Nucleus accumbens (tissue), 56 donors: ENCODE data around the gene CCNB2.
A peak's percentile ranks its signal among the peaks of the same experiment; 100 is the strongest.

Experiments
- DNase-seq, 56 donors: peaks; one replicate each; lab custom pipeline; 2025; lab: John Stamatoyannopoulos, UW

The CCNB2 gene

DNA sequence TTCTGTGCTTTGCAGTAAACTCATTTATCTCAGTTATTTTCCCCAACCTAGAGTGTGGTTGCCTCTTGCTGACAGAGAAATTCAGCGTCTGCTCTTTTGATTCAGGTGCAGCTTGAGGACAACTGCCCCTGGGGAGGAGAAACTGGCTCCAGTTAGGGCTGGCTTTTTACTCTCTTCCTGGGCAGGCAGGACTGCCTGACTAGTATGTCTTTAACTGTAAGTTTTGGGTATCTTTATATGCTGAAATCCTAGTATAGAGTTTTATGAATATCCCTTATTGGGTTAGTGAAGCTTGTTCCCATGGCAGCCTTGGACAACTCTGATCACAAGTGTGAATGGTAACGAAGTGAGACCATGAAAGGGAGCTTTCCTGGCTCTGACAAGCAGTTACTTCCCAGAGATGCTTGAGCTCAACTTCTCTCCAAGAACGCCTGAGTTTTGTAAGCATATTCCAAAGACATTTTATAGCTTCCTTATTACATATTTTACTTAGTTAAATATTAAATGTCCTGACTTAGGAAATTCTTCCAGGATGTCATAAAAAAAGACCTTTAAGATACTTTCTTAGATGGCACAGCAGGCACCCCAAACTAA is 27.1 kb downstream of the CCNB2 start:
- no peak for DNase-seq

DNA sequence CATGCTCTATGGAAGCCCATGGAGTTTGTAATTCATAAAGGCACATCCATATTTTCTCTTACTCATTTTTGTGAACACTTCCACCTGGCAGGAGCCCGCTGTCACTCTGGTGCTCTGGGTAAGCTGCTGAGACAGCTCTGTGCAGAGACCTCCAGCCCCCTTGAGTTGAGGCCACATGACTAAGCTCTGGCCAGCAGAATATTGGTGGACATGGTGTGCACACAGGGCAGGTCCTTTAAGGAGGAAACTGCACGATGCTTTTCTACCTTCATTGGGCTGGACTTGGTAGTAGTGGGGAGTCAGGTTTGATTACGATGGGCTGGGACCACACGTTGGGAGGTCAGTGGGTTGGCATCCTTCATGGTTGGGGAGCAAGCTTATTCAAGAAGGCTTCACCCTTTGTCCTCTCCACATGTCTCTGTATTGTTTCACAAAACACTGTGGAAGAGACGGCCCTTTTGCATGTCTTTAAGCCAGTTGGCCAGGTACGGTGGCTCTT is 29.0 kb downstream of the CCNB2 start:
- no peak for DNase-seq

DNA sequence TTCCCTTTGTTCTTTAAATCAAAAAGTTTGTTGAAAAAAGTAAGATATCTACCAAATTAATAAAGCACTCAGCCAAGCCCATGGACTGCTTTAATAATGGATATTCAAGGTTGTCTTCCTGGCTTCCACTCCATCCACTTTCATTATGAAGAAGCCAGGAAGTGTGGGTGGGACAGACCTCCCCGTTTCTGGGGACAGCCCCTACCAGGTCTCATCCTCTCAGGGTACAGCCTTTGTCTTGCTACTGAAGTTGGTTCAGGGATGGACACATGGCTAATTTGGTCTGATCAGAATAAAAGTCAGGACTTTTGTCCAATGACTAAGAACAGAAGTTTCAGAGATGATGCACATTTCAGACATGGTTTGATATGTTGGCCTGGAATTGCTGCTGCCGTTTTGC is 32.6 kb downstream of the CCNB2 start:
- DNase-seq: no peak

DNA sequence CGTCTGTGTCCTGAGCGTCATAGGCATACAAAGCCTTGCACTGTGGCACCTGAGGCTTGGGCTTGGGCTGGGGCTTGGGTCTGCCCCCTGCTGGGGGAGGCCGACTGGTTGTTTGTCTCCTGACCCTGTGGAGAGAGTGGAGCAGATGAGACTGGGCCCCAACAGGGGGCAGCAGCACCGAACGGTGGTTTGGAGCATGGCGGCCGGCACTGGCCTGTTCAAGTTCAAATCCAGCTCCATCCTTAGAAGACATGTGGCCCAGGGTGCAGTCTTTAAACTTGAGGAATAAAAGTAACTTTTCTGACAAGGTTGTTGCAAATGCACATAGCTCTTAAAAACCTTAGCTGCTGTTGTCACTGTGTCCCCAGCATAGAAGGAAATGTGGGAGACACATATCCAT is 33.3 kb downstream of the CCNB2 start:
- DNase-seq: peak in 4 of 56 donors; percentile 5 to 24 (median 14)

DNA sequence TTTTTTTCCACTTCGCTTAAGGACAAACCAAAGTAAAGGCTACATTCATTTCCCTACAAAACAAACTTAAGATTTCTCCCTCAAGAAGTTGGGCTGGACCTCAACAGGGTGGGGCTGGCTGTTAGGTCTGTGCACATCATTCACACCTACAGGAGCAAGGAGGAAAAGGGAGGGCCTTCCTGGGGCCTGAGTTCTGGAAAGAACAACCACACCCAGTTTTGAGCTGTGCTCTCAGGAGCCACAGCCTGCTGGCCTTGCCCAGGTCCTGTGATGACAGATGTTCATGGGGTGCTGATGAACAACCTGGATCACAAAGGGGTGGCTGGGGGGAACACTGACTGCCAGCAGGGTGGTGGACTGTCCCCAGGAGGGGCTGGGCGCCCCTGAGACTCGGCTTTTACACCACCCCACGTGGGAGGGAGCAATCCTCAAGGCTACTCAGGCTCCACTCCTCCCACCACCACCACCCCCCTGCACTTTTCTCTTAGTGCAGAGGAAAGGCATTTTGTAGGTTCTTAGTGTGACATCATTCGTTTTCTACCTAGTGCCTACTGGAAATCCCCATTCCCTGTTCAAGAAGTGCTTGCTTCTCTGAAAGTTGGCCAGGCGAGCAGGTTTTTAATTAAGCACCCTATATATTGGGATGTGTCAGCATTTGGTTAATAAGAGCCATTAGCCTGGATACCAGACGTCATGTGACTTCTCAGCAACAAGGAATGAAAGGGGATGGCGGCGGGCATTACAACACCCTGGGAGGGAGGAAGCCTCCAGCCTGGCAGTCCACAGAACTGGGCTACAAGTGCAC is 35.7 kb downstream of the CCNB2 start:
- peak in 1 of 56 donors; percentile 23 for DNase-seq

DNA sequence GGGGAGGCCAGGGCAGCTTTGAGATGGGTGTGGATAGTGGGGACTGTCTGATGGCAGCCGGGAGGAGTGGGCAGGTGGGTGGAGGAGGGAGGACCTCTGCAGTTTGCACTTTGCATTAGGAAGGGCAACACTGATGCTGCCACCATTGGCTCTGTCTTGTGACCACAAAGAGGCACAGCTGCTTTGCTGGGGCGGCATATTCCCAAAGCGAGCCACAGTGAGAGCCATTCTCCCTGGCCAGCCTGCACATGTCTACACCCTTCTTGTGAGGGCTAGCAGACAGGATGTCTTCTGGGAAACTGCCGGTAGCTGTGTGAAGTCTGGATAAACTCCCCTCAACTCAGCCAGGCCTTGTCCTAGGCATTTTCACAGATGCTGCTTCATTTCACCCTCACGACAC is 38.3 kb downstream of the CCNB2 start:
- no peak for DNase-seq

DNA sequence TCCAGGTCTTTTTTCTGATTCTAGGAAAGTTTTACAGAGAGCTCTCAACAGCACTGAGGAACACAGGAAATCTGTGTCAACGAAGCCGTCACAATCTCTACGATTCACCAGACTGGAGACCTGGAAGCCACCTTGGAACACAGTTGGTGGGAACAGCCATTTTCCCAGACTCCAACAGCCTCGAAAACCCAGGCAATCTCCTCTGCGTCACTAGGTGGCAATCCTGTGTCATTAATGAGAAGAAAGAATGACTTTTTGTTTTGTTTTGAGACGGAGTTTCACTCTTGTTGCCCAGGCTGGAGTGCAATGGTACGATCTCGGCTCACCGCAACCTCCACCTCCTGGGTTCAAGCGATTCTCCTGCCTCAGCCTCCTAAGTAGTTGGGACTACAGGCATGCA is 39.6 kb downstream of the CCNB2 start:
- peak in 4 of 56 donors; percentile 8 to 35 (median 27) for DNase-seq

DNA sequence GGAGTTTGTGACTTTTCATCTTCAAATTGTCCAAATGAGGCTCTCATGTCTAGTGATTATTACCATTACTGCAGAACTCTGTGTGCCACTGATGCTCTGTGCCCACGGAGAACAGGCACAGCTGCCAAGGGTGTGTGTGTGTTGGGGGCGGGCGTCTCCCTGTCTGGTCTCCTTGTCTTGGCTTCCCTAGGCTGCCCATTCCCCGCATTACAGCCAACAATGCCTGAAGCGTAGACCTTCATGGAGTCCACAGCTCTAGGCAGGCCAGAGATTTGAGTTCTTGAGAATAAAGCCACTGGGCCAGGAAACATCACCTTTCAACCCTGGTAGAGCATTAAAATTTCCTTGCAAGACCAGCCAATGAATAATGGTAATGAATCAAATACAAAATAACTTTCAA is 42.7 kb downstream of the CCNB2 start:
- no peak for DNase-seq

DNA sequence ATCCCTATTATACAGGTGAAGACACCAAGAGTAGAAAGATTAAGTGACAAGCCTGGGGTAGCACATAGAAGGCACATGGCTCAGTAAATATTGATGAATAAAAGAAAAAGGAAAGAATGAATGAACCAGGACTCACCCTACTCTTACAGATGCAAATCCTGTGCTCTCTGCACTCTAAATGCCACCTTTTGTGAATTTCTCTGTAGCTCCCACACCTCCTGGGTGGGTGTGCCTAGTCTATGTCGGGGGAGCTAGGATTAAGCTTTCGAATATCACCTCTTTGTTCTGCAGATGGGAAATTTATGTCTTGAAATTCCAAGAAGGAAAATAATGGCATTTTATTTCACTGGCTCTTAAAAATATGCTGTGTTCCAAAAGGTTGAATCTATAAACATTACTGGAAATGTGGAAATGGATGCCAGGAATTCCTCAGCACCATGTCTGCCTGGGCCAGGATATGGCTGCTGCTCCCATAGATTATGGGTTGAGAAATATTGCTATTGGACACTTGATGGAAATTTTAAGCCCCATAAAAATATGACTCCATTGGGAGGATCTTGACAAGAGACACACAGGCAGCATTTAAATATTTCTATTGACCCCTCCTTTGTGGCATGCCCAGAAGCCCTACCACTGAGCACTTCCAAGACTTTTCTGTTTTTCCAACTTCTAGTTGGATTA is 43.3 kb downstream of the CCNB2 start:
- no peak for DNase-seq

DNA sequence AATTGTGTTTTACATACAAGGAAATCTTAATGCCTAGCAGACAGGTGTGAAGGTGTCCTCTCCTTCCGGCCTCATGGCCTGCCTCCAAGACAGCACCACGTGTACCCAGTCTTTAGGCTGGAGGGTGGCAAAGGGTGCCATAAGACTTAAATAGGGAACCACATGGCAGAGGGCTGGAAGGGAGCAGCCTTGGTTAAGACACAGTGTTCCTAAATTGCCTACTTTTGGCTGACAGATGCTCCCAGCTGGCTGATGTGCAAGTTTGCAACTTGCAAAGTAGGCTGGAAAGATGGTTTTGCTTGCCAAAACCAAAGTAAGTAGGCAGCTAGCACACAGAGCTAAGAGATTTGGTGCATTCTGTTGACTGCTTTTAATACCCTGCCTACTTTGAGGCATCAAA is 45.2 kb downstream of the CCNB2 start:
- DNase-seq: no peak

DNA sequence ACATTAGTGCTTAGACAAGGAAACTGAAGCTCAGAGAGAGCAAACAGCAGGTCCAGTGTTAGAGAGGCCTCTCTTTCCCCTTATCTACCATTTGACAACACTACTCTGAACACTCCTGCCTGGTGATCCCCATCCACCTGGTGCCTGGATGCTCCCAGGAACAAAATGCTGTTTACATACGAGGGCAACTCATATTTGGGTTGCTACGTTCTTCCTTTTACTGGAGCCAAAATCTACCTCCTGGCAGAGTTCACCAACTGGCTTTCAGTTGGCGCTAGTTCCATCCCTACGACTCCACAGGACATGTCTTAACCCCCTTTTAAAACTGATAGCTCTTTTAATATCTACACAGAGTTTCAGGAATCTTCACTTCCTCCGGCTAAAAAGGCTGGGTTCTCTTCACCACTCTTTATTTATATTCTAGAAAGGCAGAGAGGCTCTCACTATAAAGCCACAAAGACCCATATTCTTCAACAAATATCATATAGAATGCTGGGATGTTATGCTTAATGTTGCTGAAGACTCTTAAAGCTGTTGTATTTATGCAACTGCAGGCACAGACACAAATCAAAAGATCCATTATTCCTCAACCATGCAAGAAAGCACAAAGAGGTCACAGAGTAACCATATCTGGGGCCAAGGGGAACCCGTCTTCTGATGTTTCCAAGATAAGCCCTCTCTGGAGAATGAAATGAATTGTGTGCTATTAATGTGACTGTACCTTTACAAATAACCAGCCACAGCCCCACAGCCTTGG is 47.9 kb downstream of the CCNB2 start:
- no peak for DNase-seq

DNA sequence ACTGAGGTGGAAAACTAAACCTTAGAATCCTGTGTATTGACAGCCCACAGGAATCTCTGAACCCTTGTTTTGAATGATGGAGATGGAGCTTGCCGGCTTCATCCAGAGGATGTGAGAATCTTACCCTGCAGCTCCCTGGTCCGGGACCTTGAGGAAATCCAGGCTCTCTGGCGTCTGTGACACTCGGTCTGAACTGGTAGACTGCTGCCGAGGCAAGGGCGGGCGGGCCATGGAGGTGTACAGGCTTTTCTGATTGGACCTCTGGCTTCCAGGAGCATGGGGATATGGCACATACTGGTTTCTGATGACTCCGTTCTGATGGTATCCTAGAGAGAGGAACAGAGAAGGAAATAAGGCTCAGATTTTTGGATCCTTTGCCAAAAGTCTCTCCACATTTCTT is 48.5 kb downstream of the CCNB2 start:
- DNase-seq: no peak

DNA sequence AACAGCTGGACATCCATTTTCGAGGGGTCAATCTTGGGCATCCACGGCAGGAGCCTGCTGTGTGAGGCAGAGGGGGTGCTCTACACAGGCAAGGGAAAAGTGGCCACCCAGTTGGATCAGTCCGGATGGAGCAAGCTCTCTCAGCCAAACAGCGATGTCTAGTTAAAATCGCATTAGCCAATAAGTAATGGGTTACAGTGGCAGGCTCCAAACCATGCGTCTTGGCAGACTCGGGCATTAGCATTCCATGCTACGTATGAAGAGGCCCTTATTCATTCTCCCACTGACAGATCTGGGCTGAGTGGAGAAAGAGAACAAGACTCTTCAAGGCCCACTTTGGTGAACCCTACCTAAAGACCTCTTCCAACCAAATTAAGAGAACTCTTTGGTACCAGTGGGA is 49.3 kb downstream of the CCNB2 start:
- DNase-seq: no peak

DNA sequence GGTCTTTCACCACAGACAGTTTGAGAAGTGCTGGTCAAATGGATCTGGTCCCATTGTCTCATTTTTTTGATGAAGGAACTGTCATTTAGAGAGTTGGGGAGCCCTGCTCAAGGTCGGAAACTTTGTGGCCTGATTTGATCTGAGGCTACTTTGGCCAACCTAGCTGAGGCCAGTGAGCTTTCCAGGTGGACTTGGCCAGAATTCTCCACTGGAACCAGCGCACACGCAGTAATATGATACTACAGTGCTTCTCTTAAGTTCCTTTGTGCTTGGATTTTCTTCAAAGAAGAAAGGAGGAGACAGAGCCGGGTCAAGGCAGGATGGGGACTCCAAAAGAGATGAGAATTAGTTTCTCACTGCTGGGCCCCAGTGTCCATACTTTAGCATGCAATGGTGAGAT is 50.5 kb downstream of the CCNB2 start:
- DNase-seq: no peak

DNA sequence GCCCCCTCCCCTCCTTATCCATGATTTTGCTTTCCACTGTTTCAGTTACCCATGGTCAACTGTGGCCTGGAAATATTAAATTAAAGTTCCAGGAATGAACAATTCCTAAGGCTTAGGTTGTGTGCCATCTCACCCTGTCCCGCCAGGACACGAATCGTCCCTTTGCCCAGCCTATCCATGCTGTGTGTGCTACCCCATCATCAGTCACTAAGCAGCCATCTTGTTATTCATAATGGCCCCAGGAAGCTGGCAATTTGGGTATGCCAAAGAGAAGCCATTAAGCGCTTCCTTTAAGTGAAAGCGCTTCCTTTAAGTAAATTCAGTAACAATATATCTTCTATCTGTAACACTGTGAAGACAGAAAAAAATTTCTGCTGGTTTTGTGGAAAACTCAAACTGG is 52.5 kb downstream of the CCNB2 start:
- no peak for DNase-seq

DNA sequence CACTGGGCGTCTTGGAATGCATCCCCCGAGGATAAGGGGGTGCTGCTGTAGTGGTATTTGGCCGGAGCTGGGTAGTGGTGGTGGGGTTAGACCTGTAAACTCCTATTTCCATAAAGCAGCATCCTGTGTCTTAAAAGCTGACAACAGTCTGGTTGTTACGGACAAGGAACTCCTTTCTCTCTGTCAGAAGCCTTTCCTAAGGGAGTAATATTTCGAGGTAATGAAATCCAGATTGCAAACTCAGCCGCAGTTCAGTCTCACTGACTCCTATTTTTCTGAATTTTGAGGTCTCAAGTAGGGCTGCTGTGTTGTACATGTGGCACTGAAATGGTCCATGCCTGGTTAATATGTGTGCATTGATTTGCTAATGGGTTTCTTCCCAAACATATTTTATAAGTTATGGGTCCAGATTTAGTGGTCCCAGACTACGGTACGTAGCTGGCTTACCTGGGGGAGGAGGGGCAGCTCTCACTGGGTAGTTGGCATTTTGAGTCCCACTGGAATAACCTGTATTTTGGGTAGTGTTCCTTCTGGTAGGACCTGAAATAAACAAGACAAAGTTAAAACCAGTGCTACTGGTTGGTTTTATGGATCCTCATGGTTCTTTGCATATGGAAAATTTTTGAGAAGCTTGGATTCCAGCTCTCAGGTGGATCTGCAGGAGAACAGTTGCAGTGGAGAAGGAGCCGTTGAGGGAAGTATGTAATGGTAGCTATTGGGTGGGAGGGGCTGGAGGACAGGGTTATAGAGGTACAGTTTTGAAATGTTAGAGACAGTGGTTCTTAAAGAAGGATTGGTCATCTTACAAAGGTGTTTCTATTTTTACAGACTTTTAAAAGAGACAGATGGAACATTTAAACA is 53.1 kb downstream of the CCNB2 start:
- DNase-seq: no peak

DNA sequence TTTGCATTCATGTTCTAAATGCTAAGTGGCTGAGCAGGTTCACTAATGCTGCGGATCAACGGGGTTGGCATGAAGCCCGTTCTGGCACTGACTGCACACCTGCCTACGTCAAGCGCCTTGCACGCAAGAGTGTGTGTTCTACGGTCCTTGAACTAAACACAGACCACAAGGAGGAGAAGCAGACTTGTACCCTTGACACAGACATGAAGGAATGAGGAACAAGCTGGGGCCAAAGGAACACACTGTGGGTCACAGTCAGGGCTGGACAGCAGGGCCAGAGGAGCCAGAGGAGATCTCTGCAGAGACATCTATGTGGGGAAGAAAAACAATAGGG is 53.7 kb downstream of the CCNB2 start:
- no peak for DNase-seq

DNA sequence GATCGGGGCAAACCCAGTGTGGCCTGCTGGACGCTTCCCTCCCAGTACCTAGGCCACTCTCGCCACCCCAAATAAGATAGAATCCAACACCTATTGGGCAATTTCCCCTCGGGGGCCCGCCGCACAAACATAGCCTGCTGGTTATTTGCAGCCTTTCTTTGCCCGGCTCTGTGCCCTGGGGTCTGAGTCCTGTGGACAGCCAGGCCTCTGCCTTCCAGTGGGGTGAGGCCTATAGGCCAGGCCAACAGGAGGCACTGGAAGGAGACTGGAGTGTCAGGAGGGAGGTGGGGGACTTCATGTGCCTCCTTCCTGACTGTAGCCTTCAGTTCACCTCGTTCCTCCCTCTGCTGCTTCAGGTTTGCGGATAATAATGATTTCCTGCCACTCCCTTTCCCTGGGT is 54.3 kb downstream of the CCNB2 start:
- DNase-seq: no peak

DNA sequence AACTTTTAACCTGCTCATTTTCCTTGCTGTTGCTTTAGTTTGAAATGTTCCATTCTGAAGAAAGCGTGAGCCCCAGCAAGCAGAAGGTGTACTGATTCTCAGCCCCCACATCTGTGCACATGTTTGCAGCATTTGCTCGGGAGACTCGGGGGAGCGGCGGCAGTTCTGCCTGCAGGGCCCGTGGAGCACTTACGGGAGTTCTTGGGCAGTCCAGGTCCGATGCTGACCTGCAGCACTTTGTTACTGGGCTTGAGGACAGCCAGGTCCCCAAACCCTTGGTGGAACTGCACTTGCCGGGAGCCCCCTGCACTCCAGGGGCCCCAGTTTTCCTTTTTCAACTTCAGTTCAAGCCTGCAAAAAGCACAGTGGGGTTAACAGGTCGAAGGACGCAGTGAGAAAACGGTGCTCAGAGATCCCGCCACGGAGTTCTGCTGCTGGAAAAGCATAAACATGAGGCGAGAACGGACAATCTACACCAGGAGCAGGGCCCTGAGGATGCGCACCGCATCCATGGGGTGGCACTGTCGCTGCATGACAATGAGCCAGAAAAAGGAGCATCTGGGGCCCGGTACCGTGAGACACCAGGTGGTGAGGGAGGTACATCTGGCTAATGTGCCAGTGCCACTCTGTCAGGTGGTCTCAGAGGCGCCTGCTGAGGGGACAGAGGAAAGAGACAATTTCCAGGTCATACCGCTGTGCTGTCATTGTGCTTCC is 56.1 kb downstream of the CCNB2 start:
- peak in 7 of 56 donors; percentile 11 to 40 (median 18) for DNase-seq
